ENCODE data around the gene IFT88. TPM values are rescaled to one million over a fixed set of nuclear protein-coding genes. Genes with fewer than 3 reads are reported as not detected.

IFT88 gene
- total RNA-seq, 2 experiments from 2014 or later: 6.6 to 7.7 TPM

GRCh38 chr13:20709369-20709768, 142.4 kb downstream of the IFT88 start:
- Mint-ChIP-seq H3K27ac (no peak overlapping the region), H3K9me3 (no peaks in the 10 kb centered on the region), H3K4me1 (peaks cover 6% of the 10 kb centered on the region), H3K4me3 (no peak overlapping the region), H3K36me3 (no peaks in the 10 kb centered on the region), H3K27me3 (peaks cover 20% of the 10 kb centered on the region)
- DNase-seq (no peak), ATAC-seq (ENCODE audit: low read depth) (no peak)
- POLR2A ChIA-PET: interaction anchor here (0.7 kb wide), 1 partner anchor 111 kb away, joined by 4 read pairs; no protein-coding TSS in a partner anchor

GRCh38 chr13:20709782-20710181, 142.8 kb downstream of the IFT88 start:
- Mint-ChIP-seq H3K27me3 (peaks cover 23% of the 10 kb centered on the region), H3K9me3 (no peaks in the 10 kb centered on the region), H3K27ac (no peak overlapping the region), H3K4me1 (peaks cover 6% of the 10 kb centered on the region), H3K36me3 (no peaks in the 10 kb centered on the region), H3K4me3 (no peak overlapping the region)
- no peak for DNase-seq
- no peak for ATAC-seq (ENCODE audit: low read depth)
- POLR2A ChIA-PET: interaction anchor here (0.6 to 0.7 kb wide), 2 partner anchors 9 to 172 kb away, joined by 5 read pairs; no protein-coding TSS in a partner anchor

GRCh38 chr13:20711301-20712044, 144.5 kb downstream of the IFT88 start:
- ATAC-seq (ENCODE audit: low read depth) (no peak), DNase-seq (no peak)
- POLR2A ChIA-PET: no interaction called here
- Mint-ChIP-seq H3K36me3 (no peaks in the 10 kb centered on the region), H3K4me3 (no peak overlapping the region), H3K27ac (no peak overlapping the region), H3K27me3 (peaks cover 25% of the 10 kb centered on the region), H3K9me3 (no peaks in the 10 kb centered on the region), H3K4me1 (peaks cover 6% of the 10 kb centered on the region)

- no peak overlapping the region for H3K27ac Mint-ChIP-seq
- H3K4me1 Mint-ChIP-seq: peaks cover 6% of the 10 kb centered on the region
- no peaks in the 10 kb centered on the region for H3K9me3 Mint-ChIP-seq
- no peak for ATAC-seq (ENCODE audit: low read depth)
- POLR2A ChIA-PET: no interaction called here
- peaks cover 23% of the 10 kb centered on the region for H3K27me3 Mint-ChIP-seq
- no peak overlapping the region for H3K4me3 Mint-ChIP-seq
- no peak for DNase-seq
- no peaks in the 10 kb centered on the region for H3K36me3 Mint-ChIP-seq
These were observed 146.0 kb downstream of the IFT88 start for GRCh38 chr13:20713014-20713376.

- no peak overlapping the region for H3K4me3 Mint-ChIP-seq
- POLR2A ChIA-PET: no interaction called here
- no peaks in the 10 kb centered on the region for H3K36me3 Mint-ChIP-seq
- no peaks in the 10 kb centered on the region for H3K9me3 Mint-ChIP-seq
- no peak overlapping the region for H3K27ac Mint-ChIP-seq
- H3K27me3 Mint-ChIP-seq: peaks cover 23% of the 10 kb centered on the region
- DNase-seq (no peak), ATAC-seq (ENCODE audit: low read depth) (no peak)
- H3K4me1 Mint-ChIP-seq: peaks cover 6% of the 10 kb centered on the region
These were observed 146.8 kb downstream of the IFT88 start for GRCh38 chr13:20713751-20714150.

GRCh38 chr13:20714161-20714560, 147.2 kb downstream of the IFT88 start:
- DNase-seq (no peak), ATAC-seq (ENCODE audit: low read depth) (no peak)
- no peaks in the 10 kb centered on the region for H3K9me3 Mint-ChIP-seq
- peaks cover 6% of the 10 kb centered on the region for H3K4me1 Mint-ChIP-seq
- no peak overlapping the region for H3K27ac Mint-ChIP-seq
- H3K4me3 Mint-ChIP-seq: no peak overlapping the region
- peaks cover 23% of the 10 kb centered on the region for H3K27me3 Mint-ChIP-seq
- no peaks in the 10 kb centered on the region for H3K36me3 Mint-ChIP-seq
- POLR2A ChIA-PET: no interaction called here

- peaks cover 23% of the 10 kb centered on the region for H3K27me3 Mint-ChIP-seq
- H3K4me1 Mint-ChIP-seq: peaks cover 6% of the 10 kb centered on the region
- no peaks in the 10 kb centered on the region for H3K36me3 Mint-ChIP-seq
- no peak overlapping the region for H3K27ac Mint-ChIP-seq
- ATAC-seq (ENCODE audit: low read depth) (no peak), DNase-seq (no peak)
- no peaks in the 10 kb centered on the region for H3K9me3 Mint-ChIP-seq
- no peak overlapping the region for H3K4me3 Mint-ChIP-seq
- POLR2A ChIA-PET: no interaction called here
These were observed 147.8 kb downstream of the IFT88 start for GRCh38 chr13:20714563-20715329.

- DNase-seq (no peak), ATAC-seq (ENCODE audit: low read depth) (no peak)
- Mint-ChIP-seq H3K4me3 (no peak overlapping the region), H3K9me3 (no peaks in the 10 kb centered on the region), H3K27ac (no peak overlapping the region), H3K27me3 (peaks cover 23% of the 10 kb centered on the region), H3K36me3 (no peaks in the 10 kb centered on the region), H3K4me1 (peaks cover 6% of the 10 kb centered on the region)
- POLR2A ChIA-PET: no interaction called here
These were observed 148.4 kb downstream of the IFT88 start for GRCh38 chr13:20715330-20715712.

- Mint-ChIP-seq H3K27ac (no peak overlapping the region), H3K27me3 (peaks cover 26% of the 10 kb centered on the region), H3K4me3 (no peak overlapping the region), H3K9me3 (no peaks in the 10 kb centered on the region), H3K36me3 (no peaks in the 10 kb centered on the region), H3K4me1 (peaks cover 6% of the 10 kb centered on the region)
- POLR2A ChIA-PET: no interaction called here
- ATAC-seq (ENCODE audit: low read depth) (no peak), DNase-seq (no peak)
These were observed 150.0 kb downstream of the IFT88 start for GRCh38 chr13:20716951-20717350.

GRCh38 chr13:20717581-20718542, 150.9 kb downstream of the IFT88 start:
- Mint-ChIP-seq H3K9me3 (no peaks in the 10 kb centered on the region), H3K27me3 (peaks cover 29% of the 10 kb centered on the region), H3K4me1 (peaks cover 4% of the 10 kb centered on the region), H3K4me3 (no peak overlapping the region), H3K36me3 (no peaks in the 10 kb centered on the region), H3K27ac (no peak overlapping the region)
- ATAC-seq (ENCODE audit: low read depth) (no peak), DNase-seq (no peak)
- POLR2A ChIA-PET: interaction anchor here (0.6 kb wide), 1 partner anchor 768 kb away, joined by 3 read pairs; no protein-coding TSS in a partner anchor

GRCh38 chr13:20718958-20719566, 152.1 kb downstream of the IFT88 start:
- Mint-ChIP-seq H3K36me3 (no peaks in the 10 kb centered on the region), H3K4me1 (no peaks in the 10 kb centered on the region), H3K4me3 (no peak overlapping the region), H3K27ac (no peak overlapping the region), H3K27me3 (peaks cover 17% of the 10 kb centered on the region), H3K9me3 (no peaks in the 10 kb centered on the region)
- no peak for ATAC-seq (ENCODE audit: low read depth)
- no peak for DNase-seq
- POLR2A ChIA-PET: no interaction called here

- Mint-ChIP-seq H3K27me3 (peaks cover 12% of the 10 kb centered on the region), H3K9me3 (no peaks in the 10 kb centered on the region), H3K27ac (no peak overlapping the region), H3K4me1 (no peaks in the 10 kb centered on the region), H3K36me3 (no peaks in the 10 kb centered on the region), H3K4me3 (no peak overlapping the region)
- DNase-seq: no peak
- POLR2A ChIA-PET: no interaction called here
- ATAC-seq (ENCODE audit: low read depth): no peak
These were observed 152.8 kb downstream of the IFT88 start for GRCh38 chr13:20719783-20720182.

GRCh38 chr13:20720499-20720898, 153.5 kb downstream of the IFT88 start:
- POLR2A ChIA-PET: no interaction called here
- no peak for ATAC-seq (ENCODE audit: low read depth)
- no peak for DNase-seq
- H3K4me3 Mint-ChIP-seq: no peak overlapping the region
- H3K36me3 Mint-ChIP-seq: no peaks in the 10 kb centered on the region
- no peak overlapping the region for H3K27ac Mint-ChIP-seq
- peaks cover 10% of the 10 kb centered on the region for H3K27me3 Mint-ChIP-seq
- no peaks in the 10 kb centered on the region for H3K4me1 Mint-ChIP-seq
- no peaks in the 10 kb centered on the region for H3K9me3 Mint-ChIP-seq

Data from activated naive CD8-positive, alpha-beta T cell treated with anti-CD3 and anti-CD28 coated beads, Interleukin-2, amount 10 ng/mL, durations not matched to agents 7 days and 5 days (primary cell).